Activated naive CD8-positive, alpha-beta T cell treated with anti-CD3 and anti-CD28 coated beads, Interleukin-2, amount 50 U/mL, for 16 hours (primary cell): ENCODE measurements around the gene CDH5.
"Not testable (repeated sequence)": the region's sequence is repeated elsewhere in the genome, so short reads cannot be mapped to it uniquely, and the experiment has no call there.

Experiments used
- DNase-seq: peaks from one replicate; pipeline ENCODE4 v3.0.0-alpha.2; 2020; ENCODE audit warnings: low read depth, low spot score

CDH5 gene, protein sequence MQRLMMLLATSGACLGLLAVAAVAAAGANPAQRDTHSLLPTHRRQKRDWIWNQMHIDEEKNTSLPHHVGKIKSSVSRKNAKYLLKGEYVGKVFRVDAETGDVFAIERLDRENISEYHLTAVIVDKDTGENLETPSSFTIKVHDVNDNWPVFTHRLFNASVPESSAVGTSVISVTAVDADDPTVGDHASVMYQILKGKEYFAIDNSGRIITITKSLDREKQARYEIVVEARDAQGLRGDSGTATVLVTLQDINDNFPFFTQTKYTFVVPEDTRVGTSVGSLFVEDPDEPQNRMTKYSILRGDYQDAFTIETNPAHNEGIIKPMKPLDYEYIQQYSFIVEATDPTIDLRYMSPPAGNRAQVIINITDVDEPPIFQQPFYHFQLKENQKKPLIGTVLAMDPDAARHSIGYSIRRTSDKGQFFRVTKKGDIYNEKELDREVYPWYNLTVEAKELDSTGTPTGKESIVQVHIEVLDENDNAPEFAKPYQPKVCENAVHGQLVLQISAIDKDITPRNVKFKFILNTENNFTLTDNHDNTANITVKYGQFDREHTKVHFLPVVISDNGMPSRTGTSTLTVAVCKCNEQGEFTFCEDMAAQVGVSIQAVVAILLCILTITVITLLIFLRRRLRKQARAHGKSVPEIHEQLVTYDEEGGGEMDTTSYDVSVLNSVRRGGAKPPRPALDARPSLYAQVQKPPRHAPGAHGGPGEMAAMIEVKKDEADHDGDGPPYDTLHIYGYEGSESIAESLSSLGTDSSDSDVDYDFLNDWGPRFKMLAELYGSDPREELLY

GRCh38 chr16:66366433-66367299, at the start of gene CDH5:
Gene CDH5 (plus strand): TSS chr16:66366691. CDS start chr16:66379338, 12,647 bp downstream.
- DNase-seq = no peak

- no peak for DNase-seq
These were observed 48.0 kb upstream of the CDH5 start for GRCh38 chr16:66318505-66318904.

DNA sequence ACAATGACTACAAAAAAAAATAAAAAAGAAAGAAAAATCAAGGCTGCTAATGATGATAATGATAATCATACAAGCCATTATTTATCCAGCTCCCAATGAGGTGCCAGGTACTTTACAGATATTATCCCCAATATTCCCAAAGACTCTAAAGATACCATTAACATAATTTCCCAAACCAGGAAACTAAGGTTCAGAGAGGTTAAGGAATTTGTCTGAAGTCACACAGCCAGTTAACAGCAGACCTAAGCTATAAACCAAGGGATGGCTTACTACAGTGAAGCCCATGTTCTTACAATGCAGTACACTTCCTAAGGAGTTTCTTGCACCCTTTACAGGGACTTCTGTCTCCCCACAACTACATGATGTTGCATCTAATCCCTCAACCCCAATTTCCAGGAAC, 45.7 kb upstream of the CDH5 start:
- DNase-seq = no peak

GRCh38 chr16:66322174-66322573, 44.3 kb upstream of the CDH5 start:
- DNase-seq = no peak

DNA sequence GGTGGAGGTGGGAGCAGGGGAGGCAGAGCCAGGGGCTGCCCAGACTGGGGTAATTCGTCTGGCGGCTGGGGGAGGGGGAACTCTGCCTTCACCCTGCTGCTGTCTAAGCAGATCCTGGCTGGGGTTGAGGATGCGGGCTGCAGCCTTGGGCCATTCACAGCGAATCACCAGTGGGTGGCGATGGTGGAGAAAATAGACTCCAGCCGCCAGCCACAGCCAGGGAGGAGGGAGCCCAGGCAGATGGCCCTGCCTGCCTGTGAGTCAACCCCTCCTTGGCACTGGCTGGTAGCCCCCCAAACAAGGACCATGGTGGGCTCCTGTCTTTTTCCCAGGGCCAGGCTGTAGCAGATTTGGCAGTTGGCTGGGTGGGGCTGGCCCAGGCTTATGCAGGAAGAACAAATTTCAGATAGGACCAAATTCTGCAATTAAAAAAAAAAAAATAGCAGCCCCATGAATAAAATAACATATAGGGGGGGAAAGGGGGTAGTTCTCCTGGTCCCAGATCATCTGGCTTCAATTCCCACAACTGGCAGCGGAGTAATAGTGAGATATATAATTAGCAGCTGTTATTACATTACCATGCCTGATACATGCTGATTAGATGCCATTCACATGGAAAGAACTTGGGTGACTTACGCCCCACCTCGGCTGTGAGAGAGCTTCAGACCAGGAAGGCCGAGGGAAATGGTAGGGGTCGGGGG, 41.5 kb upstream of the CDH5 start:
- DNase-seq = no peak

GRCh38 chr16:66325717-66326376, 40.6 kb upstream of the CDH5 start:
- DNase-seq = no peak

- DNase-seq = no peak
These were observed 39.4 kb upstream of the CDH5 start for GRCh38 chr16:66326991-66327513.

GRCh38 chr16:66328282-66328681, 38.2 kb upstream of the CDH5 start:
- no peak for DNase-seq

DNA sequence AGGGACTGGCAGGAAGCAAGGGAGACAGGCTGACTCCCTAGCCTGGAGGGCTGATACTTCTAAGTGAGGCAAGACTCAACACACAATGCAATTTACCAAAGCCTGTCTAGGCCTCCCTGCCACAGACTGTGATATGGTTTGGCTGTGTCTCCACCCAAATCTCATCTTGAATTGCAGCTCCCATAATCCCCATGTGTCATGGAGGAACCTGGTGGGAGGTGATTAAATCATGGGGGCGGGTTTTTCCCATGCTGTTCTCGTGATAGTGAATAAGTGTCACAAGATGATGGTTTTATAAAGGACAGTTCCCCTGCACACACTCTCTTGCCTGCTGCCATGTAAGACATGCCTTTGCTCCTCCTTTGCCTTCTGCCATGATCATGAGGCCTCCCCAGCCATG, 35.0 kb upstream of the CDH5 start:
- DNase-seq = not testable (repeated sequence)

DNA sequence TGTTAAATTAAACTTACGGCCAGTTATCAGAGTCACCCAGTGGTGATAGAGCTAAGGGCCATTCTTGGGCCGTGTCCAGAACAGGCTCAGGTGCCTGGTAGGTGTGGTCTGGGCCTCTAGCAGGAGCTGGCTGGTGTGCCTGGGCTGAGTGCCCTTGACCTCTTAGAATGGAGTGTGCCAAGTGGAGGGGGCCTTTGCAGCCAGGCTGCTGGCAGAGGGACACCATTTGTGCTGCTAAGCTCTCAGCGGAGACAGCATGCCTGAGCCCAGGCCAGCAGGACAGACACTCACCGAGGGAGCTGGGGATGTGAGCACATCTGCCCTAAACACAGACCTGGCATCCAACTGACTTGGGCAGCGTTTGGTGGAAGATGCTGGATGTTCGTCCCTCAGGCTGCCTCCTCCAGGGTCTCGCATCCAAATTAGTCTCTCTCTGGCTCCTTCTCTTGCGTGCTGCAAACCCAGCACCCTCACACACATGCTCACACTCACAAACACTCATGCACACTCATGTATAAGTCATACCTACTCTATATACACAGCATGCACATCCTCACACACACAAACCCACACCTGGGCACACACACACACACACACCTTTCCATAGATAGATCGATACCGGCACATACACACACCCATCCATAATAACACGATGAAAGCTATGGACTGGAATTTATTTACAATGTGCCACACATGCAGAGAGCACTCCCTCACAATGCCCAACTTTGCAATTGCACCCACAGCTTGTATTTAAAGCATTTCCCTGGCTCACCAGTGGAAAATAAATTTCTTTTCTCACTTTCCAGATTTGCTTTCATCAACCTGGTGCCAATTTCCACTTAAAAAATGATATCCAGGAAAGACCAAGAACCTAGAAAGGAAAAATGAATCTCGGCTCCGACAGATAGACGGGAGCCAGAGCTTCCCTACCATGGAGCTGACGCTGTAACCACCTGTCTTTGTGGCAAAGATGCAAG, 33.6 kb upstream of the CDH5 start:
- no peak for DNase-seq

GRCh38 chr16:66334853-66335574, 31.5 kb upstream of the CDH5 start:
- no peak for DNase-seq

DNA sequence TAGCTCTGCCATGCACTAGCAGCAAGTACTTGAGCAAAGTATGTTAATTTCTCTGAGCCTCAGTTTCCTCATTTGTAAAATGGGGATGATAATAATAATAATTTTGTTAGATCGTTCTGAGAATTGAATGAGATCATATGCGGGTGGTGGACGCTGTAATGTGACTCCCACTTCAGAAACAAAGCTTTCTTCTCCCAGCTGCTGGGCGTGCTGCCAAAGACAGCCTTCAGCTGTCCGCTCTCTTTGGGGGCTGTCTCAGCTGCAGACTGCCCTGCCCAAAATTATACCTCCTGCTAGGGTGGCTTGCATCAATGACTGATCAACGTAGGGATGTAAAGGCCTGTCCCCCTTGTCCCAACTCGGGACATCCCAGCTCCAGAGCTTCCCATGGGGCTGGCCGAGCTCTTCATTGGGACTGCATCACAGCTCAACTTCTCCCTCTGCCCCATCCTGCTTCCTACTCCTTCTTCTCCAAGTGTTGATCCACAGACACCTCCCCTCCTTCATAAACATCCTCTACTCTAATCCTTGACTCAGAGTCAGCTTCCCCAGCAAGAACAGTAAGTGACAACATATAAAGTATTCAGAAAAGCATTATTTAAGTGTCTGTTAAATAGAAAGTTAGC, 30.7 kb upstream of the CDH5 start:
- no peak for DNase-seq

DNA sequence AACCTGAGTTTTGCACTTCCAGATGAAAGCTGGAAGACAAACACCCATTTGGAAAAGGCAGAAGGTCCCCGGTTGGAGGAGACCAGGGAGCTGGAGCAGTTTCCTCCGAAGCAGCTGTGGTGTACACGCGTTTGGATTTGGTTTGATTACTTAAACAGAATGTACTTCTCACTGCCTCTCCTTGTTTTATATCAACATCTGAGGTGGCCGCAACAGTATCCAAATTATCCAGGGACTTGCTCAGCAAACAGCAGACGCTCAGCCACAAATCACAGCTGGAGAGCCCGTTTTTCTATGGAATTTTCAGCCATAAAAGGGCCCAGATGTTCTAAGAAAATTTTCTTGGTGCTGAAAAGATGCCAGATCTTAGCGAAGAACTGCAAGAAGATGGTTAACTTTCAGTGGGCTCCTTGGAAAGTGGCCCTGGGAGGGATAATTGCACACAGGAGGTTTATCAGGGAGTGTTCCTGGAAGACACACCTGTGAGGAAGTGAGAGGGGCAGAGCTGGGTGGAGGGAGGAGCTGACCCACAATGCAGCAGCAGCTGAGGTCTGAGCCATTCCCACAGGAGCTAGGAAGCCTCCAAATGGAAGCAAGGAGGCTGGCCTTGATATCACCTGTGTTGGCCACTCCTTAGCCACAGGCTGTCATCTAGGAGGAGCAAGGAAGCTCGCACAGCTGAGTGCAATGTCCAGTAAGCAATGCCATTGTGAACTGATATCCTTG, 28.9 kb upstream of the CDH5 start:
- no peak for DNase-seq

GRCh38 chr16:66342294-66342900, 24.1 kb upstream of the CDH5 start:
- no peak for DNase-seq

- DNase-seq = peak; percentile 10
These were observed 21.9 kb upstream of the CDH5 start for GRCh38 chr16:66344533-66345145.

- no peak for DNase-seq
These were observed 20.3 kb upstream of the CDH5 start for GRCh38 chr16:66346221-66346620.

DNA sequence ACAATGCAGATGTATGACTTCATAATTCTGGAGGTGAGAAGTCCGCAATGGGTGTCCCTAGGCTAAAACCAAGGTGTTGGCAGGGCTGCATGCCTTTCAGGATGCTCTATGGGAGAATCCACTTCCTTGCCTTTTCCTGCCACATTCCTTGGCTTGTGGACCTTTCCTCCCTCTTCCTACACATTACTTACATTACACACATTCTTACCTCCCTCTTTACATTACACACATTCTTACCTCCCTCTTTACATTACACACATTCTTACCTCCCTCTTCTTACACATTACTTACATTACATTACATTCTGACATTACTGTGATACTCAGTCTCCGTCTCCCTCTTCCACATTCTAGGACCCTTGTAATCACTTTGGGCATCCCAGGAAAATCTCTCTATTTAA, 14.2 kb upstream of the CDH5 start:
- no peak for DNase-seq
